ENCODE measurements around the gene NAE1. TPM values are rescaled to one million over a fixed set of nuclear protein-coding genes. Genes with fewer than 3 reads are reported as not detected.

Gene NAE1
- polyA plus RNA-seq, 1 donor (not counting 4 experiments of a cell fraction or from before 2014, with no cell fraction given), result 113 TPM

DNA sequence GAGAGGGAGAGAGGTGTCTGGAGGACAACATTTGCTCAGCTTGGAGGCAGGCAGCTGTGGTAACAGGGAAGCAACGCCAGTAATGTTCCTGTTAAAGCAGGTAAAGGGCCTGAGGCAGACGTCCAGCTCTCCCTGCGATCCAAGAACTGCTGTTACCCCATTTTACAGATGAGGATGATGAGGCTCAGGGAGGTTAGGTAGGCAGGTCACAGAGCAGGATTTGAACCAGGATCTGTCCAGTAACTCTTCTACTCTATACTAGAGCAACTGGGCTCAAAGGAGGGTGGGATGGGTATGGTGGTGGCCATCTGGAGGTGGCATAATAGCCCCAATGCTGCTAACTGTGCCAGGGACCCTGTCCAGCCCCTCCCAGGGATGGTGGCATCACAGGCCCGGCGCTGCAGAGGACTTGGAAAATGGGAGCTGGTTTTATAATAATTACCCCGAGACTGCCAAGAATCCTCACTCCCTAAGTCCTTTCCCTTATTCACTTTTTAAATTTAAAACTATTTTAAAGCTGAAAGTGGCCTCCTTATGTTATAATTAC lies 25.5 kb upstream of the NAE1 start:
- Histone ChIP-seq H3K4me1 (ENCODE audit: control insufficient read depth, extremely low read depth, insufficient read depth, low read length) (no peaks in the 10 kb centered on the region), H3K27ac (ENCODE audit: control insufficient read depth, insufficient read depth, low read length) (no peak overlapping the region), H3K9me1 (ENCODE audit: control insufficient read depth, extremely low read depth, insufficient read depth, low read length) (no peaks in the 10 kb centered on the region), H4K20me1 (ENCODE audit: control insufficient read depth, extremely low read depth, insufficient read depth, low read length) (no peaks in the 10 kb centered on the region), H3K4me2 (ENCODE audit: control insufficient read depth, extremely low read depth, insufficient read depth, low read depth, low read length) (no peak overlapping the region), H3K27me3 (ENCODE audit: control insufficient read depth, extremely low read depth, insufficient read depth, low read length) (peaks cover 3% of the 10 kb centered on the region), H3K4me3 (ENCODE audit: control insufficient read depth in 2 of 3, extremely low read depth in 1 of 3, insufficient read depth in 2 of 3, low read depth in 1 of 3, low read length in 3 of 3) (no peak overlapping the region), H3K79me2 (ENCODE audit: control insufficient read depth, insufficient read depth, low read length) (no peaks in the 10 kb centered on the region), H3K9ac (ENCODE audit: control insufficient read depth, extremely low read depth, insufficient read depth, low read length) (no peak overlapping the region), H2AFZ (ENCODE audit: control insufficient read depth, low read length) (no peak overlapping the region), H3K36me3 (ENCODE audit: control insufficient read depth in 2 of 2, extremely low read depth in 1 of 2, insufficient read depth in 2 of 2, low read length in 2 of 2) (no peaks in the 10 kb centered on the region), H3K9me3 (ENCODE audit: control insufficient read depth, low read depth, low read length) (no peaks in the 10 kb centered on the region)
- dilution Hi-C loops (cut with MboI; ENCODE audit: extremely low pct_ligation_motif_present, low sequenced_read_pairs), result no loop called here
- FAIRE-seq, result no peak
- DNase-seq (ENCODE audit: low read depth, low spot score), result no peak
- no peak for TF ChIP-seq EZH2 (IDR thresholded peaks at IDR 0.05; ENCODE audit: low read length)
- TF ChIP-seq CTCF (optimal IDR thresholded peaks at IDR 0.05 in 1 of 3, IDR thresholded peaks at IDR 0.05 in 1 of 3, conservative IDR thresholded peaks at IDR 0.05 in 1 of 3; ENCODE audit: extremely low read depth in 1 of 3, insufficient read depth in 2 of 3, low read length in 3 of 3), result no peak

- H3K79me2 ChIP-seq (ENCODE audit: control insufficient read depth, insufficient read depth, low read length), result no peaks in the 10 kb centered on the region
- H3K27me3 ChIP-seq (ENCODE audit: control insufficient read depth, extremely low read depth, insufficient read depth, low read length), result peaks cover 15% of the 10 kb centered on the region
- FAIRE-seq (no peak), DNase-seq (ENCODE audit: low read depth, low spot score) (no peak)
- no peak overlapping the region for H3K4me2 ChIP-seq (ENCODE audit: control insufficient read depth, extremely low read depth, insufficient read depth, low read depth, low read length)
- no peak overlapping the region for H2AFZ ChIP-seq (ENCODE audit: control insufficient read depth, low read length)
- dilution Hi-C loops (cut with MboI; ENCODE audit: extremely low pct_ligation_motif_present, low sequenced_read_pairs), result no loop called here
- TF ChIP-seq CTCF (optimal IDR thresholded peaks at IDR 0.05 in 1 of 3, IDR thresholded peaks at IDR 0.05 in 1 of 3, conservative IDR thresholded peaks at IDR 0.05 in 1 of 3; ENCODE audit: extremely low read depth in 1 of 3, insufficient read depth in 2 of 3, low read length in 3 of 3) (no peak), EZH2 (IDR thresholded peaks at IDR 0.05; ENCODE audit: low read length) (no peak)
- H3K36me3 ChIP-seq (ENCODE audit: control insufficient read depth in 2 of 2, extremely low read depth in 1 of 2, insufficient read depth in 2 of 2, low read length in 2 of 2), result no peaks in the 10 kb centered on the region
- no peaks in the 10 kb centered on the region for H4K20me1 ChIP-seq (ENCODE audit: control insufficient read depth, extremely low read depth, insufficient read depth, low read length)
- no peaks in the 10 kb centered on the region for H3K4me1 ChIP-seq (ENCODE audit: control insufficient read depth, extremely low read depth, insufficient read depth, low read length)
- H3K9ac ChIP-seq (ENCODE audit: control insufficient read depth, extremely low read depth, insufficient read depth, low read length), result no peak overlapping the region
- no peaks in the 10 kb centered on the region for H3K9me3 ChIP-seq (ENCODE audit: control insufficient read depth, low read depth, low read length)
- no peak overlapping the region for H3K27ac ChIP-seq (ENCODE audit: control insufficient read depth, insufficient read depth, low read length)
- no peaks in the 10 kb centered on the region for H3K9me1 ChIP-seq (ENCODE audit: control insufficient read depth, extremely low read depth, insufficient read depth, low read length)
- no peak overlapping the region for H3K4me3 ChIP-seq (ENCODE audit: control insufficient read depth in 2 of 3, extremely low read depth in 1 of 3, insufficient read depth in 2 of 3, low read depth in 1 of 3, low read length in 3 of 3)
Observed at GRCh38 chr16:66853261-66854139, 22.7 kb upstream of the NAE1 start.

All from keratinocyte (primary cell).